SK-N-SH (cell line): Measurements from ENCODE around the gene ZNF799. TPM values are rescaled to one million over a fixed set of nuclear protein-coding genes. Genes with fewer than 3 reads are reported as not detected.

Experiments used
- CTCF ChIA-PET: fragments of 300-600, 350-600 bp; formaldehyde crosslinking; extraction: SDS; loops from one replicate; lab custom pipeline; 2021; lab: Yijun Ruan, JAX
- POLR2A ChIA-PET: fragments of 350-600 bp; sonication (Branson Sonifier 250); formaldehyde crosslinking; extraction: SDS; loops from one replicate; lab custom pipeline; 2020; ENCODE audit warnings: antibody characterized with exemption, inconsistent platforms; lab: Yijun Ruan, JAX
- DNase-seq: peaks from one replicate; pipeline ENCODE4 v3.0.0; 2012
- H2AFZ ChIP-seq: fragments of 200-600 bp; sonication (generic); 2 replicates; pipeline ENCODE4 v1.8.1; 2016; ENCODE audit warnings: antibody characterized with exemption, mild to moderate bottlenecking, low read depth
- H3F3A ChIP-seq: fragments of 200-600 bp; sonication (generic); replicated peaks from 2 replicates; pipeline ENCODE3; 2016; ENCODE audit warnings: antibody characterized with exemption, mild to moderate bottlenecking; ENCODE audit not compliant: insufficient read depth
- H3K27ac ChIP-seq, 2 experiments: fragments of 200-500 bp in 1 of 2; fragments of 200-600 bp in 1 of 2; sonication (Bioruptor generic) in 1 of 2; sonication (generic), shearing (Covaris generic) in 1 of 2; 2 replicates each; pipeline versions ENCODE4 v1.5.1 to v1.6.1; 2014 to 2016; ENCODE audit warnings: low read depth in 2 of 2, inconsistent platforms in 1 of 2, low read length in 1 of 2, mild to moderate bottlenecking in 1 of 2, mixed read lengths in 1 of 2
- H3K27me3 ChIP-seq: fragments of 200-600 bp; sonication (generic), shearing (Covaris generic); 2 replicates; pipeline ENCODE4 v1.6.1; 2016; ENCODE audit warnings: mixed run types; ENCODE audit not compliant: insufficient read depth
- H3K36me3 ChIP-seq, 2 experiments: fragments of 200-500 bp in 1 of 2; fragments of 200-600 bp in 1 of 2; sonication (Bioruptor generic) in 1 of 2; sonication (generic) in 1 of 2; replicated peaks in 1 of 2; 2 replicates each; pipeline versions ENCODE3 to v1.5.1; 2014 to 2016; ENCODE audit warnings: low read length in 1 of 2, mild to moderate bottlenecking in 1 of 2; ENCODE audit not compliant: insufficient read depth in 2 of 2, control insufficient read depth in 1 of 2
- H3K4me1 ChIP-seq, 2 experiments: fragments of 200-500 bp in 1 of 2; fragments of 200-600 bp in 1 of 2; sonication (Bioruptor generic) in 1 of 2; sonication (generic), shearing (Covaris generic) in 1 of 2; 2 replicates each; pipeline versions ENCODE4 v1.5.1 to v1.6.1; 2014 to 2016; ENCODE audit warnings: low read depth in 1 of 2, low read length in 1 of 2, mixed run types in 1 of 2; ENCODE audit not compliant: insufficient read depth in 2 of 2, control insufficient read depth in 1 of 2
- H3K4me2 ChIP-seq: fragments of 200-600 bp; sonication (generic), shearing (Covaris generic); 2 replicates; pipeline ENCODE4 v1.6.1; 2017; ENCODE audit warnings: mixed run types
- H3K4me3 ChIP-seq, 2 experiments: fragments of 200-500 bp in 1 of 2; fragments of 200-600 bp in 1 of 2; sonication (Bioruptor generic) in 1 of 2; sonication (generic), shearing (Covaris generic) in 1 of 2; 2 replicates each; pipeline versions ENCODE4 v1.5.1 to v1.8.1; 2014 to 2016; ENCODE audit warnings: low read depth in 2 of 2, inconsistent platforms in 1 of 2, low read length in 1 of 2, mild to moderate bottlenecking in 1 of 2, mixed read lengths in 1 of 2, moderate library complexity in 1 of 2
- H3K79me2 ChIP-seq: fragments of 200-600 bp; sonication (generic); 2 replicates; pipeline ENCODE4 v1.8.1; 2017; ENCODE audit warnings: mild to moderate bottlenecking; ENCODE audit not compliant: insufficient read depth
- H3K9ac ChIP-seq: fragments of 200-600 bp; sonication (generic); 2 replicates; pipeline ENCODE4 v1.6.1; 2017; ENCODE audit warnings: mixed run types
- H3K9me2 ChIP-seq: fragments of 200-600 bp; sonication (generic); 2 replicates; pipeline ENCODE4 v1.6.1; 2017; ENCODE audit warnings: mixed run types
- H3K9me3 ChIP-seq: fragments of 200-600 bp; sonication (generic); 2 replicates; pipeline ENCODE4 v1.6.1; 2017; ENCODE audit warnings: mixed run types, mild to moderate bottlenecking, moderate library complexity
- H4K20me1 ChIP-seq: fragments of 200-600 bp; sonication (generic); 2 replicates; pipeline ENCODE4 v1.6.1; 2017; ENCODE audit warnings: mild to moderate bottlenecking, mixed run types; ENCODE audit not compliant: insufficient read depth
- EP300 ChIP-seq, 2 experiments: IDR thresholded peaks; 2 replicates each; pipeline versions ENCODE4 v1.4.0 to v1.6.1; 2012; ENCODE audit warnings: borderline replicate concordance in 1 of 2, low read depth in 1 of 2, low read length in 1 of 2
- EZH2phosphoT487 ChIP-seq: fragments of 200-600 bp; sonication (generic); IDR thresholded peaks from 2 replicates; pipeline ENCODE4 v1.6.1; 2017; ENCODE audit warnings: low read depth, mixed run types, mild to moderate bottlenecking, antibody characterized with exemption, moderate library complexity, borderline replicate concordance
- FOXJ3 ChIP-seq: sonication (generic); formaldehyde crosslinking; IDR thresholded peaks from 2 replicates; pipeline ENCODE4 v1.5.1; 2020; ENCODE audit warnings: mild to moderate bottlenecking, missing genetic modification reagents
- FOXM1 ChIP-seq: IDR thresholded peaks from 2 replicates; pipeline ENCODE4 v1.4.0; 2012; ENCODE audit warnings: low read depth, mild to moderate bottlenecking
- GABPA ChIP-seq: IDR thresholded peaks from 2 replicates; pipeline ENCODE4 v1.4.0; 2012; ENCODE audit warnings: low read depth, mild to moderate bottlenecking
- MXI1 ChIP-seq: IDR thresholded peaks from 2 replicates; pipeline ENCODE4 v1.6.1; 2012; ENCODE audit warnings: mild to moderate bottlenecking, low read depth, low read length, improper control_type of control experiment
- NFIC ChIP-seq: IDR thresholded peaks from 2 replicates; pipeline ENCODE4 v1.4.0; 2012; ENCODE audit warnings: borderline replicate concordance
- NRF1 ChIP-seq: IDR thresholded peaks from 2 replicates; pipeline ENCODE4 v1.6.1; 2012; ENCODE audit warnings: low read depth, mild to moderate bottlenecking, low read length
- POLR2AphosphoS5 ChIP-seq: IDR thresholded peaks from 2 replicates; pipeline ENCODE4 v1.6.1; 2012; ENCODE audit warnings: low read depth, low read length
- RAD21 ChIP-seq: IDR thresholded peaks from 2 replicates; pipeline ENCODE4 v1.6.1; 2012; ENCODE audit warnings: mild to moderate bottlenecking, low read length
- RCOR1 ChIP-seq: fragments of 150-350 bp; IDR thresholded peaks from 2 replicates; pipeline ENCODE4 v1.6.1; 2017; ENCODE audit warnings: antibody characterized with exemption, low read length
- RFX5 ChIP-seq: IDR thresholded peaks from 2 replicates; pipeline ENCODE4 v1.6.1; 2012; ENCODE audit warnings: mild to moderate bottlenecking, improper control_type of control experiment, low read length
- RXRA ChIP-seq: IDR thresholded peaks from 2 replicates; pipeline ENCODE4 v1.4.0; 2012; ENCODE audit warnings: low read depth, mild to moderate bottlenecking, borderline replicate concordance
- SIN3A ChIP-seq: IDR thresholded peaks from 2 replicates; pipeline ENCODE4 v1.6.1; 2012; ENCODE audit warnings: low read depth, mild to moderate bottlenecking, low read length, moderate library complexity, borderline replicate concordance
- SMC3 ChIP-seq: IDR thresholded peaks from 2 replicates; pipeline ENCODE4 v1.6.1; 2012; ENCODE audit warnings: low read depth, low read length, improper control_type of control experiment
- TAF1 ChIP-seq: IDR thresholded peaks from 2 replicates; pipeline ENCODE4 v1.6.1; 2012; ENCODE audit warnings: low read depth, mild to moderate bottlenecking, low read length, moderate library complexity, borderline replicate concordance
- TEAD4 ChIP-seq: IDR thresholded peaks from 2 replicates; pipeline ENCODE4 v1.4.0; 2012; ENCODE audit warnings: mild to moderate bottlenecking, borderline replicate concordance; ENCODE audit not compliant: insufficient read depth
- YY1 ChIP-seq: IDR thresholded peaks from 2 replicates; pipeline ENCODE4 v1.4.0; 2012; ENCODE audit warnings: low read depth, mild to moderate bottlenecking
- WGBS: methylation state at CpG from one replicate; pipeline ENCODE4 v1.1.6; 2017; ENCODE audit warnings: low lambda C conversion rate; 5-methylcytosine and 5-hydroxymethylcytosine counted together
- polyA plus RNA-seq, 3 experiments: library from polyadenylated mRNA; depleted of rRNA; stranded (reverse); fragments of >200 nt; gene quantifications; 2 replicates each; pipeline ENCODE4 v1.2.3, GENCODE V29; 2012
- TF ChIP-seq, protein P1 (sequence below): IDR thresholded peaks from 2 replicates; pipeline ENCODE4; 2012
- TF ChIP-seq, protein P2 (sequence below): IDR thresholded peaks from 2 replicates; pipeline ENCODE4 v1.4.0; 2012; ENCODE audit warnings: low read depth, borderline replicate concordance
- TF ChIP-seq, protein P3 (sequence below): fragments of 150-350 bp; IDR thresholded peaks from 2 replicates; pipeline ENCODE4 v1.6.1; 2016; ENCODE audit warnings: mild to moderate bottlenecking, low read depth, low read length
- TF ChIP-seq, protein P4 (sequence below): IDR thresholded peaks from 2 replicates; pipeline ENCODE4 v1.6.1; 2012; ENCODE audit warnings: mild to moderate bottlenecking, low read depth, low read length, moderate library complexity
- TF ChIP-seq, protein P5 (sequence below): IDR thresholded peaks from 2 replicates; pipeline ENCODE4 v1.4.0; 2012; ENCODE audit warnings: low read depth, borderline replicate concordance

ZNF799 gene
- polyA plus RNA-seq (2012; rRNA removed), result 0.99 and 1.5 TPM in 2 replicates
- polyA plus RNA-seq (2012; cell fraction: cytosol; rRNA removed), result 1.2 and 1.3 TPM in 2 replicates
- polyA plus RNA-seq (2012; cell fraction: nucleus; rRNA removed), result 1.6 and 3.2 TPM in 2 replicates

DNA sequence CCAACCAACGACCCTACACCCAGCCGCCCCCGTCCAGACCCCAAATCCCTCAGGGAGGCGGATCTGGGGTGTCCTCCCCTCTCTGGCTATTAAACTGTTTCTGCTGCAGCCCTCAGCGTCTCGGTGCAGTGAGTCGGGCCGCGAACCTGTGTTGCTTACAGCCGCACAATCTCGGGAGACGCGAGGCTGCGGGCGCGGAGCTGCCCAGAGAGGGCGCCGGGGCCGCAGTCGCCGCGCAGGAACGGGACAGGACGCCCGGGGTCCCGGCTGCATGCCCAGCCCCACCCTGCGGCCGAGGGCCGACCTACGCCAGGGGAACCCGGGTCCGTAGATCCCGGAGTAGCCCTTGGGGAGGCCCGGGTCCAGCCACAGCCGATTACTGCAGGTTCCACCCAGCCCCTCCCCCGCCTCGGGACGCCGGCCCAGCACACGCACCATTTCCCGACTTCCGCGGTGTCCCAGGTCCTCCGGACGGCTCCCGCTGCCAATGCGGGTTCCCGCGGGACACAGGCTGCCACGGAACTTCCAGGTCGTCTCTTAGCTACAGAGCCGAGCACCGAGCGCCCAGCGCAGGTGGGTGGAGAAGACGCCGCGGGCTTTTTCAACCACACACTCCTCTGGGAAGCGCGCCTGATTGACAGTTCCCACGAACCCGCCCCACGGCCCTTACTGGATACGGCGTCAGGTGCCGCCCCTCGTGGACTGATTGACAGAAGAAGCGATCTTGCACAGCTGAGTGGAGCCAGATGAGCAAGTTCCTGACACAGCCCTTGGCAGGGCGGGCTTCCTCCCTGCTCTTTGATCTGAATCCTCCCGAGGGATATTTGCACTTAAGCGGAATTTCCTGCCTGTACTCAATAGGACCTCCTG lies at the start of gene ZNF799:
Gene ZNF799 (minus strand): TSS at position 639 of the 870 bp plus-strand sequence. CDS start 201 bp downstream, at position 438.
- ChIA-PET POLR2A (interaction anchor here (0.6 to 0.9 kb wide), 3 partner anchors 35 to 260 kb away, joined by 3 to 4 read pairs (median 4); partner anchors contain the start of genes ZNF20 and ZNF442), CTCF (interaction anchor here (1.0 kb wide), 1 partner anchor 36 kb away, joined by 3 read pairs; the partner anchor contains the start of gene ZNF442)
- no peaks in the 10 kb centered on the region for H3K36me3 ChIP-seq
- TF ChIP-seq YY1 (no peak), TAF1 (0 out of 2 replicates have a peak, but pooled peaks have one; percentile 18), RFX5 (no peak), TEAD4 (no peak), EP300 (IDR thresholded peaks at IDR 0.05; ENCODE audit: borderline replicate concordance in 1 of 2, low read depth in 1 of 2, low read length in 1 of 2) (no peak), NFIC (no peak), POLR2AphosphoS5 (peak; percentile 51), FOXM1 (no peak), GABPA (peak; percentile 58), RAD21 (no peak), RXRA (no peak), EZH2phosphoT487 (no peak), SIN3A (0 out of 2 replicates have a peak, but pooled peaks have one; percentile 56), NRF1 (no peak), RCOR1 (no peak), SMC3 (no peak), MXI1 (peak; percentile 92), FOXJ3 (CRISPR knock-in tag) (no peak)
- TF ChIP-seq, protein P1, sequence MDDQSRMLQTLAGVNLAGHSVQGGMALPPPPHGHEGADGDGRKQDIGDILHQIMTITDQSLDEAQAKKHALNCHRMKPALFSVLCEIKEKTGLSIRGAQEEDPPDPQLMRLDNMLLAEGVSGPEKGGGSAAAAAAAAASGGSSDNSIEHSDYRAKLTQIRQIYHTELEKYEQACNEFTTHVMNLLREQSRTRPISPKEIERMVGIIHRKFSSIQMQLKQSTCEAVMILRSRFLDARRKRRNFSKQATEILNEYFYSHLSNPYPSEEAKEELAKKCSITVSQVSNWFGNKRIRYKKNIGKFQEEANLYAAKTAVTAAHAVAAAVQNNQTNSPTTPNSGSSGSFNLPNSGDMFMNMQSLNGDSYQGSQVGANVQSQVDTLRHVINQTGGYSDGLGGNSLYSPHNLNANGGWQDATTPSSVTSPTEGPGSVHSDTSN, result peak; percentile 99
- TF ChIP-seq, protein P2, sequence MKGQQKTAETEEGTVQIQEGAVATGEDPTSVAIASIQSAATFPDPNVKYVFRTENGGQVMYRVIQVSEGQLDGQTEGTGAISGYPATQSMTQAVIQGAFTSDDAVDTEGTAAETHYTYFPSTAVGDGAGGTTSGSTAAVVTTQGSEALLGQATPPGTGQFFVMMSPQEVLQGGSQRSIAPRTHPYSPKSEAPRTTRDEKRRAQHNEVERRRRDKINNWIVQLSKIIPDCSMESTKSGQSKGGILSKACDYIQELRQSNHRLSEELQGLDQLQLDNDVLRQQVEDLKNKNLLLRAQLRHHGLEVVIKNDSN, result peak; percentile 51; the same call in 1 of the 2 replicates
- TF ChIP-seq, protein P3, sequence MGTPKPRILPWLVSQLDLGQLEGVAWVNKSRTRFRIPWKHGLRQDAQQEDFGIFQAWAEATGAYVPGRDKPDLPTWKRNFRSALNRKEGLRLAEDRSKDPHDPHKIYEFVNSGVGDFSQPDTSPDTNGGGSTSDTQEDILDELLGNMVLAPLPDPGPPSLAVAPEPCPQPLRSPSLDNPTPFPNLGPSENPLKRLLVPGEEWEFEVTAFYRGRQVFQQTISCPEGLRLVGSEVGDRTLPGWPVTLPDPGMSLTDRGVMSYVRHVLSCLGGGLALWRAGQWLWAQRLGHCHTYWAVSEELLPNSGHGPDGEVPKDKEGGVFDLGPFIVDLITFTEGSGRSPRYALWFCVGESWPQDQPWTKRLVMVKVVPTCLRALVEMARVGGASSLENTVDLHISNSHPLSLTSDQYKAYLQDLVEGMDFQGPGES, result peak; percentile 50; the same call in 1 of the 2 replicates
- TF ChIP-seq, protein P4, sequence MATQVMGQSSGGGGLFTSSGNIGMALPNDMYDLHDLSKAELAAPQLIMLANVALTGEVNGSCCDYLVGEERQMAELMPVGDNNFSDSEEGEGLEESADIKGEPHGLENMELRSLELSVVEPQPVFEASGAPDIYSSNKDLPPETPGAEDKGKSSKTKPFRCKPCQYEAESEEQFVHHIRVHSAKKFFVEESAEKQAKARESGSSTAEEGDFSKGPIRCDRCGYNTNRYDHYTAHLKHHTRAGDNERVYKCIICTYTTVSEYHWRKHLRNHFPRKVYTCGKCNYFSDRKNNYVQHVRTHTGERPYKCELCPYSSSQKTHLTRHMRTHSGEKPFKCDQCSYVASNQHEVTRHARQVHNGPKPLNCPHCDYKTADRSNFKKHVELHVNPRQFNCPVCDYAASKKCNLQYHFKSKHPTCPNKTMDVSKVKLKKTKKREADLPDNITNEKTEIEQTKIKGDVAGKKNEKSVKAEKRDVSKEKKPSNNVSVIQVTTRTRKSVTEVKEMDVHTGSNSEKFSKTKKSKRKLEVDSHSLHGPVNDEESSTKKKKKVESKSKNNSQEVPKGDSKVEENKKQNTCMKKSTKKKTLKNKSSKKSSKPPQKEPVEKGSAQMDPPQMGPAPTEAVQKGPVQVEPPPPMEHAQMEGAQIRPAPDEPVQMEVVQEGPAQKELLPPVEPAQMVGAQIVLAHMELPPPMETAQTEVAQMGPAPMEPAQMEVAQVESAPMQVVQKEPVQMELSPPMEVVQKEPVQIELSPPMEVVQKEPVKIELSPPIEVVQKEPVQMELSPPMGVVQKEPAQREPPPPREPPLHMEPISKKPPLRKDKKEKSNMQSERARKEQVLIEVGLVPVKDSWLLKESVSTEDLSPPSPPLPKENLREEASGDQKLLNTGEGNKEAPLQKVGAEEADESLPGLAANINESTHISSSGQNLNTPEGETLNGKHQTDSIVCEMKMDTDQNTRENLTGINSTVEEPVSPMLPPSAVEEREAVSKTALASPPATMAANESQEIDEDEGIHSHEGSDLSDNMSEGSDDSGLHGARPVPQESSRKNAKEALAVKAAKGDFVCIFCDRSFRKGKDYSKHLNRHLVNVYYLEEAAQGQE, result no peak
- TF ChIP-seq, protein P5, sequence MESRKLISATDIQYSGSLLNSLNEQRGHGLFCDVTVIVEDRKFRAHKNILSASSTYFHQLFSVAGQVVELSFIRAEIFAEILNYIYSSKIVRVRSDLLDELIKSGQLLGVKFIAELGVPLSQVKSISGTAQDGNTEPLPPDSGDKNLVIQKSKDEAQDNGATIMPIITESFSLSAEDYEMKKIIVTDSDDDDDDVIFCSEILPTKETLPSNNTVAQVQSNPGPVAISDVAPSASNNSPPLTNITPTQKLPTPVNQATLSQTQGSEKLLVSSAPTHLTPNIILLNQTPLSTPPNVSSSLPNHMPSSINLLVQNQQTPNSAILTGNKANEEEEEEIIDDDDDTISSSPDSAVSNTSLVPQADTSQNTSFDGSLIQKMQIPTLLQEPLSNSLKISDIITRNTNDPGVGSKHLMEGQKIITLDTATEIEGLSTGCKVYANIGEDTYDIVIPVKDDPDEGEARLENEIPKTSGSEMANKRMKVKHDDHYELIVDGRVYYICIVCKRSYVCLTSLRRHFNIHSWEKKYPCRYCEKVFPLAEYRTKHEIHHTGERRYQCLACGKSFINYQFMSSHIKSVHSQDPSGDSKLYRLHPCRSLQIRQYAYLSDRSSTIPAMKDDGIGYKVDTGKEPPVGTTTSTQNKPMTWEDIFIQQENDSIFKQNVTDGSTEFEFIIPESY, result no peak

More for the DNA sequence above, at the start of gene ZNF799:
- peak within 1 kb of the TSS; percentile 72 for H3K9ac ChIP-seq
- no peaks in the 10 kb centered on the region for H3K27me3 ChIP-seq
- peak within 1 kb of the TSS; percentile 87 for H2AFZ ChIP-seq
- DNase-seq, result peak; percentile 85
- peak within 1 kb of the TSS; percentile 65 to 92 for H3K4me3 ChIP-seq
- peak within 1 kb of the TSS; percentile 60 to 64 for H3K27ac ChIP-seq
- 0 out of 2 replicates have a peak, but pooled peaks cover 7% of the 10 kb centered on the region for H3K79me2 ChIP-seq
- no peaks in the 10 kb centered on the region for H3K9me2 ChIP-seq
- H3K4me1 ChIP-seq, result peaks cover 3% of the 10 kb centered on the region in 2 experiments; a peak in 1 of 4 replicates
- H3K4me2 ChIP-seq, result peak within 1 kb of the TSS; percentile 92
- H3K9me3 ChIP-seq, result no peaks in the 10 kb centered on the region
- H3F3A ChIP-seq, result peaks cover 5% of the 10 kb centered on the region
- 1% methylated on average over 19 of the region's 71 CpGs for WGBS
- H4K20me1 ChIP-seq, result no peaks in the 10 kb centered on the region
